Parathyroid adenoma (tissue), 2 donors: ENCODE measurements around the gene PDGFC.
"Not testable (repeated sequence)": the region's sequence is repeated elsewhere in the genome, so short reads cannot be mapped to it uniquely, and the experiment has no call there.

Experiments
- H2AFZ ChIP-seq: fragments of 300-600 bp; sonication (generic); one replicate; pipeline ENCODE4 v1.7.0; 2017; ENCODE audit warnings: antibody characterized with exemption, mild to moderate bottlenecking
- H3K27ac ChIP-seq: fragments of 300-600 bp; sonication (generic); one replicate; pipeline ENCODE4 v1.7.0; 2017
- H3K27me3 ChIP-seq: fragments of 300-600 bp; sonication (generic); one replicate; pipeline ENCODE4 v1.7.0; 2017; ENCODE audit warnings: low read length; ENCODE audit not compliant: control insufficient read depth, insufficient read depth
- H3K36me3 ChIP-seq: fragments of 300-600 bp; sonication (generic); one replicate; pipeline ENCODE4 v1.7.0; 2017; ENCODE audit warnings: low read length; ENCODE audit not compliant: control insufficient read depth, insufficient read depth
- H3K4me1 ChIP-seq: fragments of 300-600 bp; sonication (generic); one replicate; pipeline ENCODE4 v1.7.0; 2017; ENCODE audit warnings: control low read depth
- H3K4me2 ChIP-seq: fragments of 300-600 bp; sonication (generic); one replicate; pipeline ENCODE4 v1.7.0; 2017; ENCODE audit warnings: low read length
- H3K4me3 ChIP-seq: fragments of 300-600 bp; sonication (generic); one replicate; pipeline ENCODE4 v1.7.0; 2017; ENCODE audit warnings: low read depth, low read length
- H3K79me2 ChIP-seq: fragments of 300-600 bp; sonication (generic); one replicate; pipeline ENCODE4 v1.7.0; 2017; ENCODE audit warnings: control low read depth
- H3K9ac ChIP-seq: fragments of 300-600 bp; sonication (generic); one replicate; pipeline ENCODE4 v1.7.0; 2017; ENCODE audit warnings: mild to moderate bottlenecking
- H3K9me3 ChIP-seq: fragments of 300-600 bp; sonication (generic); one replicate; pipeline ENCODE4 v1.7.0; 2017; ENCODE audit warnings: low read length; ENCODE audit not compliant: control insufficient read depth
- CTCF ChIP-seq: fragments of 300-600 bp; sonication (generic); IDR thresholded peaks from one replicate; pipeline ENCODE4 v1.7.0; 2017; ENCODE audit warnings: antibody characterized with exemption, mild to moderate bottlenecking
- donor health status: primary hyperparathyroidism.

Gene PDGFC

GRCh38 chr4:156870861-156871260, 100.7 kb downstream of the PDGFC start:
- H3K9me3 ChIP-seq: no peaks in the 10 kb centered on the region
- no peak overlapping the region for H3K4me3 ChIP-seq
- no peaks in the 10 kb centered on the region for H3K4me1 ChIP-seq
- TF ChIP-seq CTCF: no peak
- no peak overlapping the region for H3K9ac ChIP-seq
- no peaks in the 10 kb centered on the region for H3K27me3 ChIP-seq
- H2AFZ ChIP-seq: no peak overlapping the region
- no peaks in the 10 kb centered on the region for H3K36me3 ChIP-seq
- peaks cover 7% of the 10 kb centered on the region for H3K79me2 ChIP-seq
- H3K4me2 ChIP-seq: no peak overlapping the region
- H3K27ac ChIP-seq: no peak overlapping the region

DNA sequence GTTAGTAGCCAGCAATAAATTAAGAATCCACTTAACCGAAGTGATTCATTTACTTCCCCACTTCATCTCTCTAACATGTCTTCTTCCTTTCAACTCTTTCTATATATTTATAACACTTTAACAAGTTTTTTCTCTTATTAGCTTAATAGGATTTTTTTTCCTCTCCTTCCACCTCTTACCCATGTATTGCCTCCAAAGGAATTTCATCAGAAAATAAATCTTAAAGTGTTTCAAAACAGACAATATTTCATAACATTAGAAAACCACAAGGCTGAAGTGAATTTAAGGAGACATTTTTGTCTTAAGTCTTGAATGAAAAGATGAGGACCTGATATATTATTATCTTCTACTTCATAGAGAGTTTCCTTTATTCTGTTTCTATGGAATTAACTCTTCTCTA, 101.5 kb downstream of the PDGFC start:
- no peaks in the 10 kb centered on the region for H3K9me3 ChIP-seq
- no peak overlapping the region for H3K4me2 ChIP-seq
- H3K36me3 ChIP-seq: no peaks in the 10 kb centered on the region
- no peaks in the 10 kb centered on the region for H3K27me3 ChIP-seq
- no peak overlapping the region for H3K27ac ChIP-seq
- H3K4me3 ChIP-seq: no peak overlapping the region
- no peak overlapping the region for H2AFZ ChIP-seq
- H3K9ac ChIP-seq: no peak overlapping the region
- H3K79me2 ChIP-seq: peaks cover 6% of the 10 kb centered on the region
- TF ChIP-seq CTCF: no peak
- H3K4me1 ChIP-seq: no peaks in the 10 kb centered on the region

- H3K9me3 ChIP-seq, H3K4me3 ChIP-seq, H3K79me2 ChIP-seq, H2AFZ ChIP-seq, H3K4me1 ChIP-seq, H3K9ac ChIP-seq, H3K27ac ChIP-seq, H3K4me2 ChIP-seq, H3K27me3 ChIP-seq, H3K36me3 ChIP-seq: not testable (repeated sequence)
Observed at GRCh38 chr4:156866088-156866487, 105.5 kb downstream of the PDGFC start.

GRCh38 chr4:156865451-156865850, 106.1 kb downstream of the PDGFC start:
- Histone ChIP-seq H3K27me3 (no peaks in the 10 kb centered on the region), H3K4me2 (no peak overlapping the region), H3K79me2 (no peaks in the 10 kb centered on the region), H3K27ac (no peak overlapping the region), H3K4me1 (no peaks in the 10 kb centered on the region), H3K36me3 (no peaks in the 10 kb centered on the region), H3K9me3 (no peaks in the 10 kb centered on the region), H2AFZ (no peak overlapping the region), H3K4me3 (no peak overlapping the region), H3K9ac (no peak overlapping the region)
- no peak for TF ChIP-seq CTCF

- Histone ChIP-seq H3K4me1 (no peaks in the 10 kb centered on the region), H3K79me2 (peaks cover 5% of the 10 kb centered on the region), H3K9ac (no peak overlapping the region), H3K27me3 (no peaks in the 10 kb centered on the region), H3K4me2 (no peak overlapping the region), H3K36me3 (no peaks in the 10 kb centered on the region), H2AFZ (no peak overlapping the region), H3K9me3 (no peaks in the 10 kb centered on the region), H3K27ac (no peak overlapping the region), H3K4me3 (no peak overlapping the region)
- no peak for TF ChIP-seq CTCF
Observed at GRCh38 chr4:156858071-156858470, 113.5 kb downstream of the PDGFC start.
